K562 (cell line): ENCODE results near the gene ZC3H15. TPM values are rescaled to one million over a fixed set of nuclear protein-coding genes. Genes with fewer than 3 reads are reported as not detected.

Experiments
- ARID1B ChIP-seq: fragments of 450-650 bp; IDR thresholded peaks from 2 replicates; pipeline ENCODE4 v1.6.1; 2016; ENCODE audit warnings: antibody characterized with exemption, mild to moderate bottlenecking, inconsistent platforms
- CBX3 ChIP-seq, 2 experiments: IDR thresholded peaks; 1 replicate in 1 of 2; 2 replicates in 1 of 2; pipeline ENCODE4 v1.6.1; 2012; ENCODE audit warnings: inconsistent platforms in 2 of 2, low read length in 2 of 2, borderline replicate concordance in 1 of 2, control low read depth in 1 of 2
- CEBPB ChIP-seq: fragments of 450-650 bp; IDR thresholded peaks from 2 replicates; pipeline ENCODE4 v1.6.1; 2016; ENCODE audit warnings: missing genetic modification characterization, missing compliant biosample characterization
- CHD1 ChIP-seq: fragments of 200-600 bp; sonication (generic); IDR thresholded peaks from one replicate; pipeline ENCODE4 v1.6.1; 2012; ENCODE audit warnings: mild to moderate bottlenecking, moderate library complexity, low read length, inconsistent platforms
- ETS2 ChIP-seq: IDR thresholded peaks from 2 replicates; pipeline ENCODE4 v1.6.1; 2016; ENCODE audit warnings: borderline replicate concordance, missing genetic modification characterization, mild to moderate bottlenecking, moderate library complexity, missing compliant biosample characterization; ENCODE audit not compliant: poor library complexity, severe bottlenecking
- GABPA ChIP-seq: fragments of 200-800 bp; sonication (Bioruptor generic); conservative IDR thresholded peaks from 2 replicates; pipeline ENCODE4 v1.6.1; 2016; ENCODE audit warnings: low read depth, missing genetic modification characterization, missing compliant biosample characterization
- HMBOX1 ChIP-seq: sonication (generic); IDR thresholded peaks from 2 replicates; pipeline ENCODE4 v1.6.1; 2016
- IFI16 ChIP-seq: fragments of 250-450 bp; sonication (Bioruptor Pico); IDR thresholded peaks from 2 replicates; pipeline ENCODE4 v2.1.2; 2022; ENCODE audit warnings: mild to moderate bottlenecking, inconsistent platforms
- KDM4B ChIP-seq, 2 experiments: fragments of 450-650 bp in 1 of 2; sonication (generic) in 1 of 2; IDR thresholded peaks; 2 replicates each; pipeline ENCODE4 v1.6.1; 2016 to 2017; ENCODE audit warnings: borderline replicate concordance in 2 of 2, antibody characterized with exemption in 1 of 2, low read depth in 1 of 2, mild to moderate bottlenecking in 1 of 2
- LEF1 ChIP-seq: fragments of 450-650 bp; IDR thresholded peaks from 2 replicates; pipeline ENCODE4 v1.6.1; 2016; ENCODE audit warnings: mild to moderate bottlenecking
- MTA1 ChIP-seq: fragments of 450-650 bp; IDR thresholded peaks from 2 replicates; pipeline ENCODE4 v1.6.1; 2017; ENCODE audit warnings: borderline replicate concordance
- MTA3 ChIP-seq: fragments of 450-650 bp; formaldehyde crosslinking; IDR thresholded peaks from 2 replicates; pipeline ENCODE4 v1.6.1; 2017; ENCODE audit warnings: mild to moderate bottlenecking, borderline replicate concordance
- NR2C1 ChIP-seq, 2 experiments: fragments of 450-650 bp; IDR thresholded peaks; 2 replicates each; pipeline ENCODE4 v1.6.1; 2017; ENCODE audit warnings: mild to moderate bottlenecking in 2 of 2, antibody characterized with exemption in 1 of 2, inconsistent platforms in 1 of 2, missing compliant biosample characterization in 1 of 2, missing genetic modification characterization in 1 of 2
- POU5F1 ChIP-seq: fragments of 150-350 bp; IDR thresholded peaks from 2 replicates; pipeline ENCODE4 v1.6.1; 2014; ENCODE audit warnings: borderline replicate concordance, low read length, low read depth, mild to moderate bottlenecking; ENCODE audit not compliant: partially characterized antibody
- RFX1 ChIP-seq: fragments of 450-650 bp; IDR thresholded peaks from 2 replicates; pipeline ENCODE4 v1.6.1; 2016; ENCODE audit warnings: mild to moderate bottlenecking, moderate library complexity
- TAF7 ChIP-seq: fragments of 450-650 bp; IDR thresholded peaks from 2 replicates; pipeline ENCODE4 v1.6.1; 2016; ENCODE audit warnings: missing genetic modification characterization, missing compliant biosample characterization
- polyA plus RNA-seq, 8 experiments: library from polyadenylated mRNA; depleted of rRNA in 4 of 8; stranded (reverse) in 5 of 8; unstranded in 3 of 8; fragments of >200 nt; fragmentation: Nextera tagmentation in 2 of 8; fragmentation: Illumina TruSeq in 1 of 8; extraction: Ambion mirVana in 2 of 8; extraction: Trizol in 1 of 8; gene quantifications; 2 replicates each; pipeline versions ENCODE4 v1.2.1 to v1.2.3, GENCODE V29; 2011 to 2014; ENCODE audit warnings: inconsistent platforms in 1 of 8, missing spikeins in 1 of 8
- total RNA-seq, 7 experiments: library from RNA; depleted of rRNA in 6 of 7; stranded (reverse); fragments of >200 nt in 6 of 7; fragmentation: Illumina TruSeq in 2 of 7; extraction: Trizol in 2 of 7; gene quantifications; 2 replicates each; pipeline versions ENCODE4 v1.2.1 to v1.2.3, GENCODE V29; 2011 to 2021; ENCODE audit warnings: low replicate concordance in 1 of 7
- TF ChIP-seq, protein P1 (sequence below), 3 experiments: IDR thresholded peaks in 2 of 3; conservative IDR thresholded peaks in 1 of 3; 2 replicates each; pipeline ENCODE4 v1.5.1; 2011 to 2012; ENCODE audit warnings: low read length in 3 of 3, mild to moderate bottlenecking in 3 of 3, control low read depth in 2 of 3, improper control_type of control experiment in 1 of 3, inconsistent platforms in 1 of 3, low read depth in 1 of 3, mixed read lengths in 1 of 3, moderate library complexity in 1 of 3; ENCODE audit not compliant: insufficient read depth in 2 of 3
- TF ChIP-seq, protein P2 (sequence below), 3 experiments: fragments of 200-800 bp in 1 of 3; fragments of 250-450 bp in 1 of 3; fragments of 450-650 bp in 1 of 3; sonication (Bioruptor Pico) in 1 of 3; sonication (Bioruptor generic) in 1 of 3; formaldehyde crosslinking in 1 of 3; IDR thresholded peaks; 2 replicates each; pipeline versions ENCODE4 v1.6.1 to v1.8.0; 2016 to 2022; ENCODE audit warnings: mild to moderate bottlenecking in 2 of 3, missing genetic modification characterization in 2 of 3, missing compliant biosample characterization in 1 of 3, moderate library complexity in 1 of 3

Gene ZC3H15
- total and polyA plus RNA-seq, 9 of the 15 experiments (the other 6 are each of a cell fraction or from before 2014, with no cell fraction given): 132 to 286 (median 189) TPM

- TF ChIP-seq CHD1 (peak; percentile 82), ETS2 (tag) (no peak), NR2C1 (IDR thresholded peaks at IDR 0.05) (peak; percentile 96), NR2C1 (tag; IDR thresholded peaks at IDR 0.05) (peak; percentile 98), IFI16 (CRISPR knock-in tag) (no peak), CEBPB (tag) (no peak), HMBOX1 (peak; percentile 70; the same call in 1 of the 2 replicates), GABPA (tag) (peak; percentile 74), MTA3 (peak; percentile 87), POU5F1 (peak; percentile 14), MTA1 (0 out of 2 replicates have a peak, but pooled peaks have one; percentile 35), TAF7 (tag) (peak; percentile 90), RFX1 (peak; percentile 58; the same call in 1 of the 2 replicates), ARID1B (peak; percentile 42; the same call in 1 of the 2 replicates), KDM4B (IDR thresholded peaks at IDR 0.05; ENCODE audit: borderline replicate concordance in 2 of 2, low read depth in 1 of 2) (peak in 1 of 2 experiments; percentile 68; a peak in 1 of 4 replicates), LEF1 (peak; percentile 12), CBX3 (IDR thresholded peaks at IDR 0.05; ENCODE audit: borderline replicate concordance in 1 of 2, low read length in 2 of 2) (peak in 1 of 2 experiments; percentile 29; a peak in 1 of 3 replicates)
- TF ChIP-seq, protein P1, sequence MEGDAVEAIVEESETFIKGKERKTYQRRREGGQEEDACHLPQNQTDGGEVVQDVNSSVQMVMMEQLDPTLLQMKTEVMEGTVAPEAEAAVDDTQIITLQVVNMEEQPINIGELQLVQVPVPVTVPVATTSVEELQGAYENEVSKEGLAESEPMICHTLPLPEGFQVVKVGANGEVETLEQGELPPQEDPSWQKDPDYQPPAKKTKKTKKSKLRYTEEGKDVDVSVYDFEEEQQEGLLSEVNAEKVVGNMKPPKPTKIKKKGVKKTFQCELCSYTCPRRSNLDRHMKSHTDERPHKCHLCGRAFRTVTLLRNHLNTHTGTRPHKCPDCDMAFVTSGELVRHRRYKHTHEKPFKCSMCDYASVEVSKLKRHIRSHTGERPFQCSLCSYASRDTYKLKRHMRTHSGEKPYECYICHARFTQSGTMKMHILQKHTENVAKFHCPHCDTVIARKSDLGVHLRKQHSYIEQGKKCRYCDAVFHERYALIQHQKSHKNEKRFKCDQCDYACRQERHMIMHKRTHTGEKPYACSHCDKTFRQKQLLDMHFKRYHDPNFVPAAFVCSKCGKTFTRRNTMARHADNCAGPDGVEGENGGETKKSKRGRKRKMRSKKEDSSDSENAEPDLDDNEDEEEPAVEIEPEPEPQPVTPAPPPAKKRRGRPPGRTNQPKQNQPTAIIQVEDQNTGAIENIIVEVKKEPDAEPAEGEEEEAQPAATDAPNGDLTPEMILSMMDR (IDR thresholded peaks at IDR 0.05 in 2 of 3, conservative IDR thresholded peaks at IDR 0.05 in 1 of 3; ENCODE audit: insufficient read depth in 2 of 3, low read depth in 1 of 3, low read length in 3 of 3): peak in 1 of 3 experiments; percentile 4; a peak in 1 of 6 replicates
- TF ChIP-seq, protein P2, sequence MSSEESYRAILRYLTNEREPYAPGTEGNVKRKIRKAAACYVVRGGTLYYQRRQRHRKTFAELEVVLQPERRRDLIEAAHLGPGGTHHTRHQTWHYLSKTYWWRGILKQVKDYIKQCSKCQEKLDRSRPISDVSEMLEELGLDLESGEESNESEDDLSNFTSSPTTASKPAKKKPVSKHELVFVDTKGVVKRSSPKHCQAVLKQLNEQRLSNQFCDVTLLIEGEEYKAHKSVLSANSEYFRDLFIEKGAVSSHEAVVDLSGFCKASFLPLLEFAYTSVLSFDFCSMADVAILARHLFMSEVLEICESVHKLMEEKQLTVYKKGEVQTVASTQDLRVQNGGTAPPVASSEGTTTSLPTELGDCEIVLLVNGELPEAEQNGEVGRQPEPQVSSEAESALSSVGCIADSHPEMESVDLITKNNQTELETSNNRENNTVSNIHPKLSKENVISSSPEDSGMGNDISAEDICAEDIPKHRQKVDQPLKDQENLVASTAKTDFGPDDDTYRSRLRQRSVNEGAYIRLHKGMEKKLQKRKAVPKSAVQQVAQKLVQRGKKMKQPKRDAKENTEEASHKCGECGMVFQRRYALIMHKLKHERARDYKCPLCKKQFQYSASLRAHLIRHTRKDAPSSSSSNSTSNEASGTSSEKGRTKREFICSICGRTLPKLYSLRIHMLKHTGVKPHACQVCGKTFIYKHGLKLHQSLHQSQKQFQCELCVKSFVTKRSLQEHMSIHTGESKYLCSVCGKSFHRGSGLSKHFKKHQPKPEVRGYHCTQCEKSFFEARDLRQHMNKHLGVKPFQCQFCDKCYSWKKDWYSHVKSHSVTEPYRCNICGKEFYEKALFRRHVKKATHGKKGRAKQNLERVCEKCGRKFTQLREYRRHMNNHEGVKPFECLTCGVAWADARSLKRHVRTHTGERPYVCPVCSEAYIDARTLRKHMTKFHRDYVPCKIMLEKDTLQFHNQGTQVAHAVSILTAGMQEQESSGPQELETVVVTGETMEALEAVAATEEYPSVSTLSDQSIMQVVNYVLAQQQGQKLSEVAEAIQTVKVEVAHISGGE (CRISPR knock-in tag; IDR thresholded peaks at IDR 0.05): peak in 1 of 3 experiments; percentile 82; a peak in 2 of 6 replicates
These were observed at the start of gene ZC3H15 (continued) for GRCh38 chr2:186485871-186486650.
